Fibroblast of skin of abdomen (primary cell): ENCODE measurements around the gene PMIS2.

Experiments used
- DNase-seq: peaks from one replicate; pipeline ENCODE4 v3.0.0-alpha.2; 2013

The PMIS2 gene

DNA sequence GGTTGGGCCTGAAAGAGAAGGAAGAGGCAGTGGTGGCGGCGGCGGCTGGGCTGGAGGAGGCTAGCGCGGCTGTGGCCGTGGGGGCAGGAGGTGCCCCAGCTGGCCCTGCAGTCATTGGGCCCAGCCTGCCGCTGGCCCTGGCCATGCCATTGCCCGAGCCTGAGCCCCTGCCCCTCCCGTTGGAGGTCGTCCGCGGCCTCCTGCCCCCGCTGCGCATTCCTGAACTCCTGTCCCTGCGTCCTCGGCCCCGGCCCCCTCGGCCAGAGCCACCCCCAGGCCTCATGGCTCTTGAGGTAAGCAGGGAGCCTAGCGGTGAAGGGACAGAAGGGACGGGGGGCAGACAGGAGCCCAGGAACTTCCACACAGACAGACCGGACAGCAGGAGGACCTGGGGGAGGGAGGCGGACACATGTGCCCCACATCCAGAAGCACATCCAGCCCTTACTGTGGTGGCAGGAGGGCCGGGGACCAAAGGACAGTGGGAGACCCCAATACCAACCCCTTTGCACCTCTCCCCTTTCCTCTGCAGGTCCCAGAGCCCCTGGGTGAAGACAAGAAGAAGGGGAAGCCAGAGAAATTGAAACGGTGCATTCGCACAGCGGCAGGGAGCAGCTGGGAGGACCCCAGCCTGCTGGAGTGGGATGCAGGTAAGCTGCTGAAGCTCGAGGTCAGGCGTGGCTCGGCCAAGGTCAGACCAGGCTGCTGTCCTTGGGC, 47.9 kb downstream of the PMIS2 start:
- no peak for DNase-seq

DNA sequence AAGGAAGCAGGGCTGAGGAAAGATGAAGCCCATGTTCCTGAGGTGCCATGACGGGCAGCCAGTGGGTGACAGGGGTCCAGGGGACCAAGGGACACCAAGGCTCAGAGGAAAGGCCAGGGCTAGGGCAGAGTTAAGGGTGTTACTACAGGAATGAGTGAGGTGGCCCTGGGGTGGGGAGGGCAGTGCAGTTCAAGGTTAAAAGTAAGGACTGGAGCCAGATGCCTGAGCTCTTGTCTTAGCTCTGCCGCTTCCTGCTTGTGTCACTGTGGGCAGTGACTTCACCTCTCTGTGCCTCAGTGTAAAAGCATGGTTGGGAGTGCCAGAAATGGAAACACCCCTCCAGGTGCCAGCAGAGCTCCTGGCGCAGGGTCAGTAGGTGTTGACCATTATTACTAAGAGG, 50.7 kb downstream of the PMIS2 start:
- no peak for DNase-seq
